Adrenal gland (tissue), 5 donors: ENCODE results near the gene PKD2L2.

Experiments
- POLR2A ChIP-seq, 2 donors: fragments of 450-650 bp; IDR thresholded peaks; one replicate each; pipeline ENCODE4 v1.6.1; 2017; ENCODE audit warnings: antibody characterized with exemption in 2 of 2, mild to moderate bottlenecking in 2 of 2, moderate library complexity in 1 of 2
- TF ChIP-seq, protein P1 (sequence below), 6 experiments: fragments of 450-650 bp in 4 of 6; fragments of 200-600 bp in 2 of 6; sonication (generic) in 1 of 6; IDR thresholded peaks; 1 replicate in 5 of 6; 2 replicates in 1 of 6; pipeline versions ENCODE4 v1.5.1 to v1.8.0; 2016 to 2021; ENCODE audit warnings: antibody characterized with exemption in 6 of 6, mild to moderate bottlenecking in 2 of 6, moderate library complexity in 1 of 6
- donor health status: DM: no; HTN: no; CAD: no.

DNA sequence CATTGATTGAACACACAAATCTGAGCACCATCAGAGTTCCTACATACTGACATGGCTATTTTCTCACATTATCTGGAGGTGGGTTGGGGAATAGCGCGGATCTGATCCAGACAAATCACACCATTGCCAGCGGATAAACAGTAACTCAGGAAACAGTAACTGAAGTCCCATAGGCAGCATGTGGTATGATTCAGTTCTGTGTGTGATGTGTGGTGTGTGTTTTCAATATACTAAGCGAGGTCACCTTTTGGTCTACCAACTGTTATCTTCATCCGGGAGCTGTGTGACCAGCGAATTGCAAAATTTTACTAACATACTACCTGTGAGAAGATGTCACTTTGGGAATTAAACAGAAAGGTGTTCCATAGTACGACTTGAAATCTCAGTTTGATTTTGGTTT, 50.1 kb downstream of the PKD2L2 start:
- no peak for TF ChIP-seq POLR2A (IDR thresholded peaks at IDR 0.05)
- TF ChIP-seq, protein P1, sequence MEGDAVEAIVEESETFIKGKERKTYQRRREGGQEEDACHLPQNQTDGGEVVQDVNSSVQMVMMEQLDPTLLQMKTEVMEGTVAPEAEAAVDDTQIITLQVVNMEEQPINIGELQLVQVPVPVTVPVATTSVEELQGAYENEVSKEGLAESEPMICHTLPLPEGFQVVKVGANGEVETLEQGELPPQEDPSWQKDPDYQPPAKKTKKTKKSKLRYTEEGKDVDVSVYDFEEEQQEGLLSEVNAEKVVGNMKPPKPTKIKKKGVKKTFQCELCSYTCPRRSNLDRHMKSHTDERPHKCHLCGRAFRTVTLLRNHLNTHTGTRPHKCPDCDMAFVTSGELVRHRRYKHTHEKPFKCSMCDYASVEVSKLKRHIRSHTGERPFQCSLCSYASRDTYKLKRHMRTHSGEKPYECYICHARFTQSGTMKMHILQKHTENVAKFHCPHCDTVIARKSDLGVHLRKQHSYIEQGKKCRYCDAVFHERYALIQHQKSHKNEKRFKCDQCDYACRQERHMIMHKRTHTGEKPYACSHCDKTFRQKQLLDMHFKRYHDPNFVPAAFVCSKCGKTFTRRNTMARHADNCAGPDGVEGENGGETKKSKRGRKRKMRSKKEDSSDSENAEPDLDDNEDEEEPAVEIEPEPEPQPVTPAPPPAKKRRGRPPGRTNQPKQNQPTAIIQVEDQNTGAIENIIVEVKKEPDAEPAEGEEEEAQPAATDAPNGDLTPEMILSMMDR (IDR thresholded peaks at IDR 0.05): no peak
